Activated naive CD8-positive, alpha-beta T cell treated with anti-CD3 and anti-CD28 coated beads, Interleukin-2, amount 10 ng/mL, durations not matched to agents 7 days and 5 days (primary cell): Measurements from ENCODE around the gene VGLL3. TPM values are rescaled to one million over a fixed set of nuclear protein-coding genes. Genes with fewer than 3 reads are reported as not detected.
A peak's percentile ranks its signal among the peaks of the same experiment; 100 is the strongest.
"Not testable (repeated sequence)": the region's sequence is repeated elsewhere in the genome, so short reads cannot be mapped to it uniquely, and the experiment has no call there.

Experiments
- ATAC-seq: fragments of 150-1000 bp; cut with Tn5 transposase; one replicate; pipeline ENCODE4 v1.10.0; 2021; ENCODE audit warnings: low read depth, moderate library complexity
- POLR2A ChIA-PET: fragments of 350-600 bp; sonication (Branson Sonifier 250); formaldehyde crosslinking; loops from one replicate; lab custom pipeline; 2021; ENCODE audit warnings: antibody characterized with exemption; lab: Charles Lee
- DNase-seq: peaks from one replicate; pipeline ENCODE4 v3.0.0; 2021
- H3K27ac Mint-ChIP-seq: one replicate; pipeline ENCODE4 v1.8.0; 2022; ENCODE audit warnings: mild to moderate bottlenecking, mixed read lengths
- H3K27me3 Mint-ChIP-seq: one replicate; pipeline ENCODE4 v1.8.0; 2022; ENCODE audit warnings: mild to moderate bottlenecking, moderate library complexity, mixed read lengths
- H3K36me3 Mint-ChIP-seq: one replicate; pipeline ENCODE4 v1.8.0; 2021; ENCODE audit warnings: mild to moderate bottlenecking, mixed read lengths
- H3K4me1 Mint-ChIP-seq: one replicate; pipeline ENCODE4 v1.8.0; 2021; ENCODE audit warnings: mixed read lengths
- H3K4me3 Mint-ChIP-seq: one replicate; pipeline ENCODE4 v1.8.0; 2022; ENCODE audit warnings: mild to moderate bottlenecking, moderate library complexity, mixed read lengths
- H3K9me3 Mint-ChIP-seq: one replicate; pipeline ENCODE4 v1.8.0; 2021; ENCODE audit warnings: mixed read lengths
- total RNA-seq, 2 experiments: library from RNA; stranded (reverse); gene quantifications; one replicate each; pipeline ENCODE4 v1.2.3, GENCODE V29; 2021

Gene VGLL3
- not detected for total RNA-seq

GRCh38 chr3:86990734-86991481 lies at the start of gene VGLL3:
TSS of gene VGLL3 (minus strand) at chr3:86991149. CDS start at chr3:86990743, 406 bp downstream.
- ATAC-seq, result peak; percentile 82
- Mint-ChIP-seq H3K4me3 (peak within 1 kb of the TSS; percentile 49), H3K4me1 (no peaks in the 10 kb centered on the region), H3K36me3 (no peaks in the 10 kb centered on the region), H3K27ac (no peak within 1 kb of the TSS), H3K27me3 (peaks cover 32% of the 10 kb centered on the region), H3K9me3 (no peaks in the 10 kb centered on the region)
- DNase-seq, result peak; percentile 43
- POLR2A ChIA-PET, result no interaction called here

- Mint-ChIP-seq H3K27ac (no peak overlapping the region), H3K9me3 (no peaks in the 10 kb centered on the region), H3K27me3 (no peaks in the 10 kb centered on the region), H3K4me3 (no peak overlapping the region), H3K4me1 (no peaks in the 10 kb centered on the region), H3K36me3 (no peaks in the 10 kb centered on the region)
- ATAC-seq (no peak), DNase-seq (no peak)
- POLR2A ChIA-PET, result no interaction called here
Observed at GRCh38 chr3:87037652-87038051, 46.7 kb upstream of the VGLL3 start.

GRCh38 chr3:87036671-87037070 lies 45.7 kb upstream of the VGLL3 start:
- ATAC-seq (no peak), DNase-seq (no peak)
- peaks cover under 1% of the 10 kb centered on the region for H3K9me3 Mint-ChIP-seq
- no peaks in the 10 kb centered on the region for H3K4me1 Mint-ChIP-seq
- H3K27me3 Mint-ChIP-seq, result no peaks in the 10 kb centered on the region
- H3K36me3 Mint-ChIP-seq, result no peaks in the 10 kb centered on the region
- no peak overlapping the region for H3K4me3 Mint-ChIP-seq
- no peak overlapping the region for H3K27ac Mint-ChIP-seq
- POLR2A ChIA-PET, result no interaction called here

GRCh38 chr3:87035339-87035738 lies 44.4 kb upstream of the VGLL3 start:
- POLR2A ChIA-PET, result no interaction called here
- Mint-ChIP-seq H3K36me3 (no peaks in the 10 kb centered on the region), H3K27ac (no peak overlapping the region), H3K9me3 (peaks cover 3% of the 10 kb centered on the region), H3K4me3 (no peak overlapping the region), H3K27me3 (no peaks in the 10 kb centered on the region), H3K4me1 (no peaks in the 10 kb centered on the region)
- no peak for DNase-seq
- ATAC-seq, result no peak

GRCh38 chr3:87033205-87033604 lies 42.3 kb upstream of the VGLL3 start:
- H3K27ac Mint-ChIP-seq, result no peak overlapping the region
- H3K27me3 Mint-ChIP-seq, result no peaks in the 10 kb centered on the region
- no peaks in the 10 kb centered on the region for H3K4me1 Mint-ChIP-seq
- no peak overlapping the region for H3K4me3 Mint-ChIP-seq
- ATAC-seq, result no peak
- peaks cover 3% of the 10 kb centered on the region for H3K9me3 Mint-ChIP-seq
- no peaks in the 10 kb centered on the region for H3K36me3 Mint-ChIP-seq
- no peak for DNase-seq
- POLR2A ChIA-PET, result no interaction called here

- Mint-ChIP-seq H3K27me3 (no peaks in the 10 kb centered on the region), H3K36me3 (no peaks in the 10 kb centered on the region), H3K9me3 (peaks cover 3% of the 10 kb centered on the region), H3K4me1 (no peaks in the 10 kb centered on the region), H3K27ac (no peak overlapping the region), H3K4me3 (no peak overlapping the region)
- ATAC-seq, result no peak
- DNase-seq, result no peak
- POLR2A ChIA-PET, result no interaction called here
Observed at GRCh38 chr3:87025661-87026645, 35.0 kb upstream of the VGLL3 start.

GRCh38 chr3:87017370-87017769 lies 26.4 kb upstream of the VGLL3 start:
- H3K4me1 Mint-ChIP-seq, H3K36me3 Mint-ChIP-seq, H3K9me3 Mint-ChIP-seq, ATAC-seq, H3K27ac Mint-ChIP-seq, DNase-seq, POLR2A ChIA-PET, H3K27me3 Mint-ChIP-seq, H3K4me3 Mint-ChIP-seq: not testable (repeated sequence)

- DNase-seq, result no peak
- Mint-ChIP-seq H3K4me3 (no peak overlapping the region), H3K36me3 (no peaks in the 10 kb centered on the region), H3K27me3 (no peaks in the 10 kb centered on the region), H3K9me3 (peaks cover 2% of the 10 kb centered on the region), H3K27ac (no peak overlapping the region), H3K4me1 (no peaks in the 10 kb centered on the region)
- POLR2A ChIA-PET, result no interaction called here
- ATAC-seq, result no peak
Observed at GRCh38 chr3:87009271-87009670, 18.3 kb upstream of the VGLL3 start.

- Mint-ChIP-seq H3K36me3 (no peaks in the 10 kb centered on the region), H3K9me3 (peaks cover 2% of the 10 kb centered on the region), H3K27me3 (no peaks in the 10 kb centered on the region), H3K4me3 (no peak overlapping the region), H3K27ac (no peak overlapping the region), H3K4me1 (no peaks in the 10 kb centered on the region)
- POLR2A ChIA-PET, result no interaction called here
- ATAC-seq (no peak), DNase-seq (no peak)
Observed at GRCh38 chr3:87006844-87007439, 16.0 kb upstream of the VGLL3 start.

GRCh38 chr3:87004883-87005282 lies 13.9 kb upstream of the VGLL3 start:
- Mint-ChIP-seq H3K27ac (no peak overlapping the region), H3K27me3 (no peaks in the 10 kb centered on the region), H3K4me1 (no peaks in the 10 kb centered on the region), H3K4me3 (no peak overlapping the region), H3K36me3 (no peaks in the 10 kb centered on the region), H3K9me3 (peaks cover 2% of the 10 kb centered on the region)
- POLR2A ChIA-PET, result no interaction called here
- ATAC-seq (no peak), DNase-seq (no peak)

- no peaks in the 10 kb centered on the region for H3K27me3 Mint-ChIP-seq
- ATAC-seq, result no peak
- no peak overlapping the region for H3K4me3 Mint-ChIP-seq
- H3K4me1 Mint-ChIP-seq, result no peaks in the 10 kb centered on the region
- H3K9me3 Mint-ChIP-seq, result no peaks in the 10 kb centered on the region
- H3K27ac Mint-ChIP-seq, result no peak overlapping the region
- no peak for DNase-seq
- POLR2A ChIA-PET, result no interaction called here
- no peaks in the 10 kb centered on the region for H3K36me3 Mint-ChIP-seq
Observed at GRCh38 chr3:87002346-87002745, 11.4 kb upstream of the VGLL3 start.

- POLR2A ChIA-PET, result no interaction called here
- Mint-ChIP-seq H3K4me3 (no peak overlapping the region), H3K27ac (no peak overlapping the region), H3K27me3 (no peaks in the 10 kb centered on the region), H3K4me1 (no peaks in the 10 kb centered on the region), H3K9me3 (no peaks in the 10 kb centered on the region), H3K36me3 (no peaks in the 10 kb centered on the region)
- no peak for DNase-seq
- no peak for ATAC-seq
Observed at GRCh38 chr3:87001473-87002098, 10.6 kb upstream of the VGLL3 start.

GRCh38 chr3:87000940-87001339 lies 10.0 kb upstream of the VGLL3 start:
- no peaks in the 10 kb centered on the region for H3K36me3 Mint-ChIP-seq
- POLR2A ChIA-PET, result no interaction called here
- H3K4me3 Mint-ChIP-seq, result no peak overlapping the region
- no peaks in the 10 kb centered on the region for H3K9me3 Mint-ChIP-seq
- DNase-seq (no peak), ATAC-seq (no peak)
- no peaks in the 10 kb centered on the region for H3K27me3 Mint-ChIP-seq
- no peaks in the 10 kb centered on the region for H3K4me1 Mint-ChIP-seq
- no peak overlapping the region for H3K27ac Mint-ChIP-seq
